CD4-positive, alpha-beta T cell treated with Interleukin-12 subunit alpha and Interleukin-12 subunit beta, for 1 hour (primary cell): ENCODE results near the gene RAPSN.

Experiments
- DNase-seq: peaks from one replicate; pipeline ENCODE4 v3.0.0-alpha.2; 2020

The RAPSN gene

GRCh38 chr11:47464483-47464882 lies 15.5 kb upstream of the RAPSN start:
- DNase-seq: no peak

DNA sequence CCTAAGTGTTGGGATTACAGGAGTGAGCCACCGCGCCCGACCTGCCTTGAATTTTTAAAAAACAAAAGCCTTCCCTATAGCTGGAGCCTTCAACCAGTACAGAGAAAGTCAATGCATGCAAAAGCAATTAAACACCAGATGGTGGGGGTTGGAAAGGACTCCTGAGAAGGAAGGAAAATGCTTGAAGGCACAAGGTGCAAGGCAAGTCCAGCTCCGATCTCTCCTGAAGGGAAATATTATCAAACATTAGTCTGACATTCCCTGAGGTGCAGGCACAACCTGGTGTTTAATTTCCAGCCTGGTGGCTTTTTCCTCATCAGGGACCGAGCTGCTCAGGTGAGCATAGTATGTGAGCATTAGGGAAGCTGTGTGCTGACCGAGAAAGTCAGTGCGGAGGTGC lies 12.9 kb upstream of the RAPSN start:
- no peak for DNase-seq

GRCh38 chr11:47460571-47461235 lies 11.8 kb upstream of the RAPSN start:
- no peak for DNase-seq

DNA sequence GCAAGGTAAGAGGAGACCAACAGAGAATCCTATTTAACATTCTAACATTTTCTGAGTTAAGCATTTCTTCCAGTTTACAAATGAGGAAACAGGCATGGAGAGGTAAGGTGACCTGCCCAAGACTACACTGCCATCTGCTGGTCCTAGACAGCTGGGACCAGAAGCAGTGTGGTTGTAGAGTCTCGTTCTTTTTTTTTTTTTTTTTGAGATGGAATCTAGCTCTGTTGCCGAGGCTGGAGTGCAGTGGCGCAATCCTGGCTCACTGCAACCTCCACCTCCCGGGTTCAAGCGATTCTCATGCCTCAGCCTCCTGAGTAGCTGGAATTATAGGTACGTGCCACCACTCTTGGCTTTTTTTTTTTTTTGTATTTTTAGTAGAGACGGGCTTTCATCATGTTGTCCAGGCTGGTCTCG lies 5.3 kb upstream of the RAPSN start:
- peak; percentile 78 for DNase-seq

GRCh38 chr11:47453365-47453764 lies 4.4 kb upstream of the RAPSN start:
- no peak for DNase-seq

DNA sequence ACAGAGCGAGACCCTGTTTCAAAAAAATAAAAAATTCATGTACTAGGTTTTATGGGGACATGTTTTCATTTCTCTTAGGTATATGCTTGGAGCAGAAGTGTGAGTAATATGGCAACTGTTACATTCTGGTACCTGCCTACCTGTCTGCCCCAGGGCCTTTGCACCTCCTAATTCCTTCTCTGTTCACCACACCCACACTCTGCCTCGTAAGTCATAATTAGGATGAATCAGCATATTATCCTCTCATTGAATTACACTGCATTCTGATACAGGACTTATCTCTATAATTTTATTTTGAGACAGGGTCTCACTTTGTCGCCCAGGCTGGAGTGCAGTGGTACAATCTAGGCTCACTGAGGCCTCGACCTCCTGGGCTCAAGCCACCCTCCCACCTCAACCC lies 3.1 kb upstream of the RAPSN start:
- DNase-seq: no peak

- DNase-seq: no peak
Observed at GRCh38 chr11:47451436-47451835, 2.5 kb upstream of the RAPSN start.

DNA sequence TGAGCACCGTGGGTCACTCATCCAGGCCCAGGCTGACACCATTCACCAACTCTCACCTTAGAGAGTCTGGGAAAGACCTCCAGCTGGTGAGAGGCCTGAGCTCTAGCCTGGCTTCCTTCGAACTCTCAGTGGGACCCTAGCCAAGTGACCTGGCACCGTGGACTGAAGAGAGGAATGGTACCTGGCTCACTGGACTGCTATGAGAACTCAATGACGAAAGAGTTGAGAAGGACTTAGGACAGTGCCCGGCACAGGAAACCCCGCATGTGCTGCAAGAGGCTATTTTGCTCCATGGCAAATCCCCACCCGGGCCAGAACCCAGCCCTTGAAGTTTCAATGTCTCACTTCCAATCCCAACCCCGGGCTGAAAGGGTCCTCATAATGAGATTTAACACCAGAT lies 605 bp upstream of the RAPSN start:
- DNase-seq: no peak

DNA sequence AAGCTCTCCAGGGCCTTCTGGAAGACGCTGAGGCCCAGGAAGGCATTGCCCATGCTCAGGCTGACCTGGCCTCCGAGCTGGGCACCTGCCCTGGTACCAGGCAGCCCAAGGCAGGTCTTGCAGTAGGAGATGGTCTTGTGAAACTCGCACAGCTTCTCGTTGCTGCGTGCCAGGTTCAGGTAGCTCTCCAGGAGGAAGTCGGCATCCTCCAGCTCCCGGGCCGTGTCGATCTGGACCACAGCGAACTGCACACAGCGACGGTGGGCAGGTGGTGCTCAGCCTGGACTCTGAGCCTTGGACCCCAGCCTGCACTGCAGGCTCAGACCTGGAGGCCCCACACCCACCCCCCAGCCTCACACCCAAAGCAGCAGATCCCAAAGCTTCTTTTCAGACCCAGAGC lies 1.0 kb downstream of the RAPSN start:
- no peak for DNase-seq

GRCh38 chr11:47446833-47447232 lies 2.1 kb downstream of the RAPSN start:
- no peak for DNase-seq

GRCh38 chr11:47445840-47446239 lies 3.1 kb downstream of the RAPSN start:
- DNase-seq: no peak

GRCh38 chr11:47443817-47444216 lies 5.1 kb downstream of the RAPSN start:
- no peak for DNase-seq

DNA sequence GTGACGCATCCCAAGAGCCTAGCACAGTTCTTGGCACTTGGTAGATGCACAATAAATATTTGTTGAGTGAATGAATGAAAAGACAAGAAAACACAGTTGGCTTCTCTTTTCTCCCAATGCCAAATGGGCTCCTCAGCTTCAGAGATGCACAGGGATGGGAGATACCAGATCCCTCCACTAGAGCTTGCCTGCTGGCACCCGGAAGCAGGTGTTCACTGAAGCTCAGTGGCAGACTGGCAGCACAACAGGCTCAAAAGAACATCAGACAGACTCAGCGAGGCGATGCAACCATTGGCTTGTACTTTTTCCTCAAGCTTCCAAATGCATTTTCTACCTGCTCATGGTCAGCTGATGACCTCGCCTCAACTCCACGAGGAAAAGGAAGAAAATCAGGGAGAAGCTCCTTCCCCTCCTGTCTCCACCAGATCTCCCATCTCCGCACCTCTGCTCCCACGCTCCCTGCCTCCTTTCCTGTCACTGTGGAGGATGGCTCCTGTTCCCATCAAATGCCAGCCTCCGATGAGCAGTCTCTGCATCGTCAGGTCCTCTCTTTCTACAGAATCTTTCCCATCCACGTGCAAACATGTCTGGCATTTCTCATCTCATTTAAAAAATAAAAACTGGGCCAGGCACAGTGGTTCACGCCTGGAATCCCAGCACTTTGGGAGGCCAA lies 5.8 kb downstream of the RAPSN start:
- DNase-seq: no peak

DNA sequence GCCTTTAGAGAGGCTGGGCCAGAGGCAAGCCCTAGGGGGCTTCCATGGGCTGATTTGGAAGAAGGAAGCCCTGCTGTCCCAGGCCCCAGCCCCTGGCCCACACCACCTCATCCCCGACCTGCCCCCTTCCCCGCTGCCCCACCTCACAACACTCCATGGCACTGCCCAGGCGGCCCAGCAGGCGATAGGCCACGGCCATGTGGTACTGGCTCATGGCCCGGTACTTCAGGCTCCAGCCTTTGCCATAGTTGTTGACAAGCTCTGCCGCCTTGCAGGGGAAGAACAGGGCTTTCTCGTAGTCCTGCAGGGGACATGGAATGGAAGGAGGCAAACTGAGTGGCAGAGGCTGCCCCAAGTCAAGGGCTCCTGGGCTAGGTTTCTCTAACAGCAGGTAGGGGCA lies 6.4 kb downstream of the RAPSN start:
- no peak for DNase-seq

GRCh38 chr11:47441421-47441820 lies 7.5 kb downstream of the RAPSN start:
- DNase-seq: no peak

DNA sequence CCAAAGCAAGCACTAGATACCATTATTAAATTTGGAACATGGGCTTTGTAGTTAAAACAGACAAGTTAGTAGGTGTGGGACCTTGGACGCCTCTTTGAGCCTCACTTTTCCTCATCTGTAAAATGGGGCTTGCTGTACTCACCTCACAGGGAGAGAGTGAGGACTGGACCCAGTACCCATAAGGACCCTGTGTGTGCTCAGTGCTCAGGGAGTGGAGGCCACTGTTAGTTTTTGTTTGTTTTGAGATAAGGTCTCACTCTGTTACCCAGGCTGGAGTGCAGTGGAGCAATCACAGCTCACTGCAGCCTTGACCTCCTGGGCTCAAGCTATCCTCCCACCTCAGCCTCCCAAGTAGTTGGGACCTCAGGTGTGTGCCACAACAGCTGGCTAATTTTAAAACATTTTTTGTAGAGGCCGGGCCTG lies 8.9 kb downstream of the RAPSN start:
- no peak for DNase-seq

- no peak for DNase-seq
Observed at GRCh38 chr11:47438721-47439120, 10.2 kb downstream of the RAPSN start.

- DNase-seq: no peak
Observed at GRCh38 chr11:47437746-47438418, 11.1 kb downstream of the RAPSN start.

- DNase-seq: no peak
Observed at GRCh38 chr11:47437218-47437745, 11.7 kb downstream of the RAPSN start.

GRCh38 chr11:47436726-47437125 lies 12.2 kb downstream of the RAPSN start:
- no peak for DNase-seq

DNA sequence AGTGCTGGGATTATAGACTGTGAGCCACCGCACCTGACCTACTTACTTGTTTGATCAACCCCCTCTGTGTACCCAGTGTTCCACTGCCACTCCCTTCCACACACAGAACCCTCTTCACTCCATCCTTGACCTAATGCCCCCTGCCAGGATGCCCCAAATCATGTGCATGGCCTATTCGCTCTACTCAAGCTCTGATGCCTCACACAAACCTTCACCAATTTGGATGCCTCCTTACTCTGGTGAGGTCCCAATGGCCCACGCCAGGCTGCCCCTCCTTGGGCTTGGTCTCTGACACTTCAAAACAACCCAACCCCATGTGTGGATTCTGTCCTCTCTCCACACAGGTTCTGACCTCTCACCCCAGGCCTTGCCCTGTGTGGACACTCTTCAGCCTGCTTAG lies 13.2 kb downstream of the RAPSN start:
- no peak for DNase-seq

DNA sequence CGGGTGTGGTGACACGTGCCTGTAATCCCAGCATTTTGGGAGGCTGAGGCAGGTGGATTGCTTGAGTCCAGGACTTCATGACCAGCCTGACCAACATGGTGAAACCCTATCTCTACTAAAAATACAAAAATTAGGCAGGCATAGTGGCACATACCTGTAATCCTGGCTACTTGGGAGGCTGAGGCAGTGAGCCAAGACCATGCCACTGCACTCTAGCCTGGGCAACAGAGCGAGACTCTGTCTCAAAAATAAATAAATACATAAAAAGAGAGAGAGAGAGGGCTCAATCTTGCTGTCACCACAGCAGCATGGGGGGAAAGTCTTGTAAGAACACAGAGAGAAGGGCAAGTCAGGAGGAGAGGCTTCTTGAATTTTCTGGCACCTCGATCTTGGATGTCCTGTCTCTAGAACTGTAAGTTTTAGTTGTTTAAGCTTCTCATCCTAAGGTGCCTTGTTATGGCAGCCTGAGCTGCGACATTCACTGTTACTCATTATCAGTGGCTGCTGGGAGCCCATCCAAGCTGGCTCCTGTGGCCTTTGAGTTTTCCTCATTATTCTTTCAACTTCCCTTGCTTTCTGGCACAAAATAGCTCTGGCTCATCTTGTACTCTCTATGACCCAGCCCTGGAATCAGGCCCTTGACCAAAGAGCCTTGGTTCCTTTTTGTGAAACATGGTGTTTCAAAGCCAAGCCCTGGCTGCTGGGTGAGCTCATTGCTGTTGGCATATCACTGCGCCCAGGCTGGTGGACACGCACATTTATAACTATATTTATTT lies 14.7 kb downstream of the RAPSN start:
- no peak for DNase-seq

DNA sequence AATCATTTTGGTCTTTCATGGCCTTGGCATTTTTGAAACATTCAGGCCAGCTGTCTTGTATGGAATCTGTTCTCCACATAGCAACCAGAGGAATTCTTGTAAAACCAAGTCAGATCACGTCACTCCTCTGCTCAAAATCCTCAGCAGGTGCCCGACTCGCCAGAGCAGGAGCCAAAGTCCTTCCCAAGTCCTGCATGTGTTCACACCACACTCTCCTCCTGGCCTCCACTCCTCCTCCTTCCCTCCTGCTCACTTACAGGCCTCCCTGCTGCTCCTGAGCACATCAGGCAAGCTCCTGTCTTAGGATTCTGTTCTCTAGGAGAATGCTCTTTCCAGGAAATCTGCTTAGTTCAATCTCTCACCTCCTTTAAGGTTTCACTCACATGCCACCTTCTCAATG lies 15.8 kb downstream of the RAPSN start:
- no peak for DNase-seq
